Neutrophil (primary cell): ENCODE data around the gene AGAP1.

ENCODE experiments used
- H3K27ac ChIP-seq: fragments of 200-600 bp; sonication (generic); 2 replicates; pipeline ENCODE4 v1.5.1; 2016; ENCODE audit warnings: mild to moderate bottlenecking, moderate library complexity
- H3K27me3 ChIP-seq: fragments of 200-600 bp; sonication (generic); 2 replicates; pipeline ENCODE4 v1.6.0; 2016; ENCODE audit warnings: mild to moderate bottlenecking
- H3K36me3 ChIP-seq: fragments of 200-600 bp; sonication (generic); 2 replicates; pipeline ENCODE4 v1.5.1; 2017
- H3K4me1 ChIP-seq, 2 experiments: fragments of 200-600 bp in 1 of 2; sonication (generic) in 1 of 2; 1 replicate in 1 of 2; 2 replicates in 1 of 2; pipeline versions ENCODE4 v1.5.1 to v1.6.1; 2013 to 2016; ENCODE audit warnings: low read depth in 1 of 2, low read length in 1 of 2, mild to moderate bottlenecking in 1 of 2, moderate library complexity in 1 of 2; ENCODE audit not compliant: control insufficient read depth in 1 of 2, insufficient read depth in 1 of 2
- H3K4me3 ChIP-seq, 2 experiments: fragments of 200-600 bp in 1 of 2; sonication (generic) in 1 of 2; 1 replicate in 1 of 2; 2 replicates in 1 of 2; pipeline ENCODE4 v1.5.1; 2013 to 2016; ENCODE audit warnings: low read depth in 1 of 2, low read length in 1 of 2, mild to moderate bottlenecking in 1 of 2, moderate library complexity in 1 of 2
- H3K9me3 ChIP-seq: fragments of 200-600 bp; sonication (generic); 2 replicates; pipeline ENCODE4 v1.5.1; 2016
- TF ChIP-seq, protein P1 (sequence below): fragments of 200-600 bp; sonication (generic); IDR thresholded peaks from 2 replicates; pipeline ENCODE4 v1.5.1; 2016; ENCODE audit warnings: antibody characterized with exemption

The AGAP1 gene

DNA sequence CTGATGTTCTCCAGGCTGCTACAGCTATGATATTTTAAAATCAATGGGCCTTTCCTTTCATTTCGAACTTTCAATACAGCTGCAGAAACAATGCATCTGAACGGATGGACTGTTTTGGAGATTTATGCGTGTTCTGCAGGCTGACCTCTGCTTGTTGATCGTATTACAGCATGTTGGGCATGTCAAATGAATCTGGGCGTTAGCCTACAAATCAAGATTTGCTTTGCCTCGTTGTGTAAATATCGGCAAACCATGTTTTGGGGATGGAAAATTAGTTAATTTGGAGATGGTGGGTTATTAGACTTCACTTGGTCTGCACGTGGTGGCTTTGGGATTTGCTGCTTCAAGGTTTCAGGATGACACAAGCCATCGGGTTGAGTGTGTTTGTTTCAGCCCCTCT lies 129.3 kb downstream of the AGAP1 start:
- TF ChIP-seq, protein P1, sequence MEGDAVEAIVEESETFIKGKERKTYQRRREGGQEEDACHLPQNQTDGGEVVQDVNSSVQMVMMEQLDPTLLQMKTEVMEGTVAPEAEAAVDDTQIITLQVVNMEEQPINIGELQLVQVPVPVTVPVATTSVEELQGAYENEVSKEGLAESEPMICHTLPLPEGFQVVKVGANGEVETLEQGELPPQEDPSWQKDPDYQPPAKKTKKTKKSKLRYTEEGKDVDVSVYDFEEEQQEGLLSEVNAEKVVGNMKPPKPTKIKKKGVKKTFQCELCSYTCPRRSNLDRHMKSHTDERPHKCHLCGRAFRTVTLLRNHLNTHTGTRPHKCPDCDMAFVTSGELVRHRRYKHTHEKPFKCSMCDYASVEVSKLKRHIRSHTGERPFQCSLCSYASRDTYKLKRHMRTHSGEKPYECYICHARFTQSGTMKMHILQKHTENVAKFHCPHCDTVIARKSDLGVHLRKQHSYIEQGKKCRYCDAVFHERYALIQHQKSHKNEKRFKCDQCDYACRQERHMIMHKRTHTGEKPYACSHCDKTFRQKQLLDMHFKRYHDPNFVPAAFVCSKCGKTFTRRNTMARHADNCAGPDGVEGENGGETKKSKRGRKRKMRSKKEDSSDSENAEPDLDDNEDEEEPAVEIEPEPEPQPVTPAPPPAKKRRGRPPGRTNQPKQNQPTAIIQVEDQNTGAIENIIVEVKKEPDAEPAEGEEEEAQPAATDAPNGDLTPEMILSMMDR, result no peak
- Histone ChIP-seq H3K4me1 (no peaks in the 10 kb centered on the region), H3K4me3 (no peak overlapping the region), H3K27ac (no peak overlapping the region), H3K27me3 (no peaks in the 10 kb centered on the region), H3K36me3 (no peaks in the 10 kb centered on the region), H3K9me3 (no peaks in the 10 kb centered on the region)

DNA sequence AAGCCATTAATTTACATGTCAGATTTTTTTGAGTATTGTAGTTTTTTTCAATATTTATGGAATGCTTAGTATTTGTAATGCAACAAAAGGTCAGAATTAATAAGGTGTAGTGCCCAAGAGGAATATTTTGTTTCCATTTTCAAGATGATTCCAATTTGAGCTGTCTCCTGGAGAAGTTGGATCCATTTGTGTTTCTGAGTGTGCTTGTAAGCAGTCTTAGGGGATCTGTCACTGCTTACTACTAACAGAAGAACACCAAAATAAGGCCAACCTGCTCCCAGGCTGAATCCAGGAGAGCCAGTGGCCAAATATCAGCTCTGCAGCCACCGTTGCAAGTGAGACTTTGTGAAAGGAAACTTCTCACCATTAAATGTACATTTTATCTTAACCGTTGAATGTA lies 129.9 kb downstream of the AGAP1 start:
- Histone ChIP-seq H3K36me3 (no peaks in the 10 kb centered on the region), H3K27me3 (no peaks in the 10 kb centered on the region), H3K9me3 (no peaks in the 10 kb centered on the region), H3K4me3 (no peak overlapping the region), H3K27ac (no peak overlapping the region), H3K4me1 (no peaks in the 10 kb centered on the region)
- TF ChIP-seq, protein P1, result no peak

DNA sequence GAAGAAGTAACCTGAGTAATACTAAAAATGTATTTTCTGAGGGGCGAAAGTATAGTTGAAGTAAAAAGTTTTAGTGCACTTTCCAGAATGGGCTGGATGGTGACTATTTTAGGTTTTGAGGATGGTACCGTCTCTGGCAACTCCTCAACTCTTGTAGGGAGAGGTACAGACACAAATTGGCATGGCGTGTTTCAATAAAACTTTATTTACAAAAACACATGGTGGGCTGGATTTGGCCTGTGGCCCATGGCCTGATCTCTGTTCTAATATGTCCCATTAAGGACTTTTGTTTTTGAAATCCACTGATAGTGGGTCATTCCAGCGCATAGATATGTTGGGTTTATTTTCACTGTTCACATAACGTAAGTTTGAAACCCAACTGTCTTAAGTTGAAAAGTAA lies 132.8 kb downstream of the AGAP1 start:
- no peaks in the 10 kb centered on the region for H3K36me3 ChIP-seq
- TF ChIP-seq, protein P1, result no peak
- H3K4me1 ChIP-seq, result no peaks in the 10 kb centered on the region
- H3K9me3 ChIP-seq, result no peaks in the 10 kb centered on the region
- no peak overlapping the region for H3K27ac ChIP-seq
- H3K4me3 ChIP-seq, result no peak overlapping the region
- H3K27me3 ChIP-seq, result no peaks in the 10 kb centered on the region

DNA sequence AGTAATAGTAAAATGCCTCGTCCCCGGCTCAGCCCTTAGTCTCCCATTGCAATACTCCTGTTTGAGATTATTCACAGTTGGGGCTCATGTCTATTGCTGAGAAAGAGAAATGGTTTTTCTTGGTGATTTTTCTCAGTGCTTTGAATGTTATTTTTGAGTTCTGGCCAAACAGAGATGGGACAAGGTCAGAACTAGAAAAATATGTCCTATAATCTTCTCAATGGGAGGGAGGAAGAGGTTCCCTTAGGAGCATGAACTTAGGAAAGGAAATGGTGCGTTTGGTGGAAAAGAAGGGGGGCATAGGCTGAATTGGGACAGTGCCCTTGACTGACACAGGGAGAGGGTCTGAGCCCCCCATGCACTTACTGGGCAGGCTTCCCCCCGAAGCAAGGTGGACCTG lies 133.8 kb downstream of the AGAP1 start:
- no peak overlapping the region for H3K27ac ChIP-seq
- no peaks in the 10 kb centered on the region for H3K9me3 ChIP-seq
- TF ChIP-seq, protein P1, result no peak
- H3K4me1 ChIP-seq, result no peaks in the 10 kb centered on the region
- no peak overlapping the region for H3K4me3 ChIP-seq
- no peaks in the 10 kb centered on the region for H3K36me3 ChIP-seq
- no peaks in the 10 kb centered on the region for H3K27me3 ChIP-seq

DNA sequence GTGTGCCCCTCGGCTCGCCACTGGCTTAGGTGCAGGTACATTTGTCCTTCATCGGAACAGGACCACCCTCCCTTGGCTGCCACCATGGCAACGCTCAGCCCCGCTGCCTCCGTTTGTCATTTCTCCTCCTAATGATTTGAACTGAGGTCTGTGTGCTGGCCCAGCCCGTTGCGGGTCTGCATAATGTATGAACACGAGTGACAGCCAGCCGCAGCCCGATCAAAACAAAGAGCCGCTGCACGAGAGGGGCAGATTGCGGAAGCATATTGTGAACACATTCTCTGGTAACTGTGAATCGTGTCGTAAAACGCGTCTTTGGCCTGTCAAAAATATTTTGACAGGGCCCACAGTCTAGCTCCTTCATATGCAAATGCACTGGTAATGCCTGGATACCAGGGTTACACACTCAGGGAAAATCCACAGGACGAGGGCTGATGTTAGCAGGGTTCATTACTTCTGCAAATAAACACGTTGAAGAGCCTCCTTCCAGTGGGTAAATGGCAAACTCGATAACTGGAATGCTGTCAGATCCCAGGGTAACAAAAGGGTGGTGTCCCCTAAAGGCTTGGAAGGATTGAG lies 137.0 kb downstream of the AGAP1 start:
- no peak overlapping the region for H3K4me3 ChIP-seq
- H3K4me1 ChIP-seq, result no peaks in the 10 kb centered on the region
- no peaks in the 10 kb centered on the region for H3K9me3 ChIP-seq
- no peaks in the 10 kb centered on the region for H3K27me3 ChIP-seq
- TF ChIP-seq, protein P1, result no peak
- H3K27ac ChIP-seq, result no peak overlapping the region
- H3K36me3 ChIP-seq, result no peaks in the 10 kb centered on the region
